ENCODE results near the gene SLC10A3.

The SLC10A3 gene

GRCh38 chrX:154441984-154442707 is 48.3 kb downstream of the SLC10A3 start:
- no peak for DNase-seq (ENCODE audit: extremely low read depth in 1 of 2, low read depth in 1 of 2)

- no peak for DNase-seq (ENCODE audit: extremely low read depth in 1 of 2, low read depth in 1 of 2)
These were observed 48.9 kb downstream of the SLC10A3 start for GRCh38 chrX:154441564-154441963.

DNA sequence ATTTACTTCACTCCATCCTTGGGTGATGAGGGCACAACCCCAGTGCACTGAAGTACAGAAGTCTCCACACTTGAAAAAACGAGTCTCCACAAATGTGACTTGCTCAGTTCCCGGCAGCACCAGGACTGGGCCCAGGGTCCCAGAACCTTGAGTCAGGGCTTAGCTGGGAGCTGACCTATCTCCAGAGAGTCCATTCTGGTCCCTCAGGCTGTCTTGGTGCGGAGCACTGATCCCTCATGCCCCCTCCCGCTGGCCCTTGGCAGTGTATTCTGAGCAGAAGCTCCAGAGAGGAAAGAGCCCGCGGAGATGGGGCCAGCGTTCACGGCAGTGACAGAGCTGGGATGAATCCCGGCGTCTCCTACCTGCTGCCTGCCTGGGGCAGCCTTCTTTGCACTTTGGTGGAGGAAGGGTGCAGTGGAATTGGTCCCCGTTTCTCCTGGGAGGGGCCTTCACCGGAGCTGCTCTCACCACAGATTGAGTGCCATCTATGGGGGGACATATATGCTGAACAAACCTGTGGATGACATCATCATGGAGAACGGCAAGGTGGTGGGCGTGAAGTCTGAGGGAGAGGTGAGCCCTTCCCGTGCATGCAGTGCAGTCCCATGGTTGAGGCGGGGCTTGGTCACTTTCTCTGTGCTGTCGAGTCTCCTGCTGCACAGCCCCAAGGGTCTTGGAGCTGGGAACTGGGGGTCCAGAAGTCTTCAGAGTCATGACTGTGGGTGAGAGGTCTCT is 49.6 kb downstream of the SLC10A3 start:
- DNase-seq (ENCODE audit: extremely low read depth in 1 of 2, low read depth in 1 of 2) = no peak

- no peak for DNase-seq (ENCODE audit: extremely low read depth in 1 of 2, low read depth in 1 of 2)
These were observed 50.6 kb downstream of the SLC10A3 start for GRCh38 chrX:154439841-154440240.

- DNase-seq (ENCODE audit: extremely low read depth in 1 of 2, low read depth in 1 of 2) = no peak
These were observed 52.2 kb downstream of the SLC10A3 start for GRCh38 chrX:154437971-154438893.
